GM21786 (cell line): ENCODE measurements around the gene TTLL7.

Experiments used
- ATAC-seq: cut with Tn5 transposase; IDR thresholded peaks from one replicate; pipeline ENCODE4 v1.9.1; 2021; ENCODE audit not compliant: unreplicated experiment

TTLL7 gene

DNA sequence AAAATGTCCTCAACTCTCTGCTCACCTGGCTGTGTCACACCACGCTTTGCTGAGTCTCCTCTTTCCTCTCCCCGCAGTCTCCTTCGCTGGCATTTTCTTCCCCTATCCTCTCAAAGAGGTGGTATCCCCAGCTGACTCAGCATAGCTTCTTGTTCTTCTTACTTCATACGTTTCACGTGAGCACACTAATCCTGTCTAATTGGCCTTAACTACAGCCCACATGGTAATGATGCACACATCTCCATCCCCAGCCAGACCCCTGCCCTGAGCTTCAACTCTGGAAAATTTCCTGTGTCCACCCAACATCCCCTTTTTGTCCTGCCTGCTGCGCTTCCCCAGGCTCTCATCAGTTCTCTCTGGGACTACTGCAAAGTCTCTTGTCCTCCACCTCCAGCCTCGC lies 169.8 kb downstream of the TTLL7 start:
- no peak for ATAC-seq

DNA sequence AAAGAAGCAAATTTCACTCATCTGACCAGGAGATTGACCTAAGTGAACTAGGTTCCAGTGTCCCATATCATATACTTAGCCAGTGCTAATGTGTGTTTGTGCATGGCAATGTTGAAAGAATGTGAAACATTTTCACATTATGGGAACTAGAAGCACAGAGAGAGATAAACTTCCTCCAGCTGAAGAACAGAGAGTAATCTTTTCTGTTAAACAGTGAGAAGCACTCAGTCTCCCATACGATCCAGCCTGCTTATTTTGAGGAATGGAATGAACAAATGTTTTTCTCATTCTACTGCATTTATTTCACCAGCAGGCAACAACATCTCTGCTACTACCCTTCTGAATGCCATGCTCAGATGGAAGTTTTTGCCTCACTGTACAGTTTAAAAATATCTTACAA lies 170.5 kb downstream of the TTLL7 start:
- ATAC-seq: no peak

GRCh38 chr1:83827741-83828140 lies 171.2 kb downstream of the TTLL7 start:
- ATAC-seq: no peak

DNA sequence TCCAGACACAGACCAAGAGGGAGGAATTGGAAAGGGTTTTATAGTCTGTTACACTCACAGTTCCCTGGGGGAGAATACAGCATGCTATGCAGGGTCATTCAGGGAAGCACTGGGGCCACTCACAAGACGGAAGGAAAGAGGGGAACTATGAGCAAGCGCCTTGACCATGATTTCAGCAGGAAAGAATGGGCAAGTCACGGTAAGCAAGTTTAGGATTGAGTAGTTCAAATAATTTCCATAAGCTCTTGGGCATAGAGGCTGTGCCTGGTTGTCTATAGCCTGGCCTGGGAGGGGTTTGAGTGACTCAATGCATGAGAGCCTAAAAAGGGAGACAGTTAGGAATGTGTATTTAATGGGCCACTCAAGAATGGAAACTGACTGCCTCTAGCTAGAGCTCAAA lies 176.7 kb downstream of the TTLL7 start:
- no peak for ATAC-seq

- ATAC-seq: no peak
Observed at GRCh38 chr1:83819436-83819835, 179.5 kb downstream of the TTLL7 start.

DNA sequence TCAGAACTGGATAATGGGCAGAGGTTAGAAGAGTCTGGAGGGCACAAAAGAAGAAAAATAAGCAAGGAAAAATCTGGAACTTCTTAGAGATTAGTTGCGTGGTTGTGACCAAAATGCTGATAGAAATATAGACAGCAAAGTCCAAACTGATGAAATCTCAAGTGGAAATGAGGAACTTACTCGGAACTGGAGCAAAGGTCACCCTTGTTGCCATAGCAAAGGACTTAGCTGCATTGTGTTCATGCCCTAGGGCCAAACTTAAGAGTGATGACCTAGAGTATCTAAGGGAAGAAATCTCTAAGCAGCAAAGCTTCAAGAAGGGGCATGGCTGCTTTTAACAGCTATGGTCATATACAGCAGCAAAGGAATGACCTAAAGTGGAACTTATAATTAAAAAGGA lies 180.0 kb downstream of the TTLL7 start:
- ATAC-seq: no peak

GRCh38 chr1:83816836-83817235 lies 182.1 kb downstream of the TTLL7 start:
- no peak for ATAC-seq

- no peak for ATAC-seq
Observed at GRCh38 chr1:83815330-83815729, 183.6 kb downstream of the TTLL7 start.
